Measurements from ENCODE around the gene MAML2.

The MAML2 gene

GRCh38 chr11:96303064-96303463, 39.9 kb downstream of the MAML2 start:
- no peak overlapping the region for H3K14ac ChIP-seq (ENCODE audit: low read length in 2 of 2)
- H2AK5ac ChIP-seq (ENCODE audit: low read length, severe bottlenecking), result no peak overlapping the region
- no peak overlapping the region for H3K18ac ChIP-seq (ENCODE audit: low read depth in 1 of 2, low read length in 2 of 2)
- DNase-seq, result peak; percentile 79
- peaks cover 8% of the 10 kb centered on the region for H3K4me1 ChIP-seq (ENCODE audit: control insufficient read depth, insufficient read depth, low read depth, low read length)
- H2BK15ac ChIP-seq (ENCODE audit: low read depth, poor library complexity, severe bottlenecking), result no peak overlapping the region
- H3K23ac ChIP-seq (ENCODE audit: low read length in 2 of 2), result no peak overlapping the region
- H4K91ac ChIP-seq (ENCODE audit: low read length), result no peak overlapping the region
- H2BK5ac ChIP-seq (ENCODE audit: low read depth, low read length, poor library complexity, severe bottlenecking), result no peak overlapping the region
- H3K27me3 ChIP-seq (ENCODE audit: control insufficient read depth in 1 of 2, insufficient read depth in 1 of 2, low read length in 2 of 2), result no peaks in the 10 kb centered on the region
- no peak overlapping the region for H2AFZ ChIP-seq (ENCODE audit: low read depth, low read length)
- H4K8ac ChIP-seq (ENCODE audit: low read length), result no peak overlapping the region
- no peak overlapping the region for H3K27ac ChIP-seq (ENCODE audit: low read length, poor library complexity, severe bottlenecking)
- H3K36me3 ChIP-seq (ENCODE audit: control insufficient read depth in 1 of 2, insufficient read depth in 2 of 2, low read depth in 1 of 2, low read length in 2 of 2), result peaks cover 0 to 3% of the 10 kb centered on the region in 2 experiments
- WGBS, result 45% methylated on average over 1 of the region's 1 CpG
- no peak overlapping the region for H3K4ac ChIP-seq (ENCODE audit: low read depth in 1 of 2, low read length in 2 of 2)
- H3K9me3 ChIP-seq (ENCODE audit: control insufficient read depth, low read length), result no peaks in the 10 kb centered on the region
- H3K9ac ChIP-seq (ENCODE audit: low read length), result peak overlapping the region; percentile 94
- peak overlapping the region in 1 of 2 experiments; percentile 10 for H3K4me3 ChIP-seq (ENCODE audit: insufficient read depth in 1 of 2, low read depth in 1 of 2, low read length in 2 of 2)
- H2BK120ac ChIP-seq (ENCODE audit: low read depth, low read length), result no peak overlapping the region
- no peak overlapping the region for H2BK12ac ChIP-seq (ENCODE audit: low read length in 2 of 2)
- no peak overlapping the region for H3K4me2 ChIP-seq (ENCODE audit: low read length, poor library complexity, severe bottlenecking)
- peaks cover 20% of the 10 kb centered on the region for H3K79me1 ChIP-seq (replicated peaks; ENCODE audit: low read length, poor library complexity, severe bottlenecking)

GRCh38 chr11:96301818-96302217, 41.2 kb downstream of the MAML2 start:
- no peak overlapping the region for H3K18ac ChIP-seq (ENCODE audit: low read depth in 1 of 2, low read length in 2 of 2)
- no peak overlapping the region for H2AK5ac ChIP-seq (ENCODE audit: low read length, severe bottlenecking)
- peaks cover 8% of the 10 kb centered on the region for H3K4me1 ChIP-seq (ENCODE audit: control insufficient read depth, insufficient read depth, low read depth, low read length)
- no peak overlapping the region for H3K27ac ChIP-seq (ENCODE audit: low read length, poor library complexity, severe bottlenecking)
- peaks cover 23% of the 10 kb centered on the region for H3K79me1 ChIP-seq (replicated peaks; ENCODE audit: low read length, poor library complexity, severe bottlenecking)
- H2BK5ac ChIP-seq (ENCODE audit: low read depth, low read length, poor library complexity, severe bottlenecking), result no peak overlapping the region
- no peaks in the 10 kb centered on the region for H3K9me3 ChIP-seq (ENCODE audit: control insufficient read depth, low read length)
- peaks cover 0 to 4% of the 10 kb centered on the region in 2 experiments for H3K36me3 ChIP-seq (ENCODE audit: control insufficient read depth in 1 of 2, insufficient read depth in 2 of 2, low read depth in 1 of 2, low read length in 2 of 2)
- no peak overlapping the region for H2AFZ ChIP-seq (ENCODE audit: low read depth, low read length)
- H3K4ac ChIP-seq (ENCODE audit: low read depth in 1 of 2, low read length in 2 of 2), result no peak overlapping the region
- no peaks in the 10 kb centered on the region for H3K27me3 ChIP-seq (ENCODE audit: control insufficient read depth in 1 of 2, insufficient read depth in 1 of 2, low read length in 2 of 2)
- H2BK15ac ChIP-seq (ENCODE audit: low read depth, poor library complexity, severe bottlenecking), result no peak overlapping the region
- H2BK120ac ChIP-seq (ENCODE audit: low read depth, low read length), result no peak overlapping the region
- no peak overlapping the region for H2BK12ac ChIP-seq (ENCODE audit: low read length in 2 of 2)
- no peak overlapping the region for H3K4me3 ChIP-seq (ENCODE audit: insufficient read depth in 1 of 2, low read depth in 1 of 2, low read length in 2 of 2)
- WGBS, result 100% methylated on average over 1 of the region's 2 CpGs
- H3K23ac ChIP-seq (ENCODE audit: low read length in 2 of 2), result no peak overlapping the region
- H4K91ac ChIP-seq (ENCODE audit: low read length), result no peak overlapping the region
- no peak overlapping the region for H3K14ac ChIP-seq (ENCODE audit: low read length in 2 of 2)
- H4K8ac ChIP-seq (ENCODE audit: low read length), result no peak overlapping the region
- H3K9ac ChIP-seq (ENCODE audit: low read length), result no peak overlapping the region
- no peak overlapping the region for H3K4me2 ChIP-seq (ENCODE audit: low read length, poor library complexity, severe bottlenecking)
- no peak for DNase-seq

- Histone ChIP-seq H3K23ac (ENCODE audit: low read length in 2 of 2) (peak overlapping the region in 1 of 2 experiments; percentile 83), H3K18ac (ENCODE audit: low read depth in 1 of 2, low read length in 2 of 2) (no peak overlapping the region), H3K36me3 (ENCODE audit: control insufficient read depth in 1 of 2, insufficient read depth in 2 of 2, low read depth in 1 of 2, low read length in 2 of 2) (peaks cover 0 to 4% of the 10 kb centered on the region in 2 experiments), H4K91ac (ENCODE audit: low read length) (no peak overlapping the region), H3K14ac (ENCODE audit: low read length in 2 of 2) (no peak overlapping the region), H4K8ac (ENCODE audit: low read length) (no peak overlapping the region), H2AFZ (ENCODE audit: low read depth, low read length) (no peak overlapping the region), H2BK120ac (ENCODE audit: low read depth, low read length) (no peak overlapping the region), H3K4me1 (ENCODE audit: control insufficient read depth, insufficient read depth, low read depth, low read length) (peaks cover 10% of the 10 kb centered on the region), H3K4me2 (ENCODE audit: low read length, poor library complexity, severe bottlenecking) (no peak overlapping the region), H2BK15ac (ENCODE audit: low read depth, poor library complexity, severe bottlenecking) (no peak overlapping the region), H3K9ac (ENCODE audit: low read length) (no peak overlapping the region), H2BK5ac (ENCODE audit: low read depth, low read length, poor library complexity, severe bottlenecking) (no peak overlapping the region), H3K27me3 (ENCODE audit: control insufficient read depth in 1 of 2, insufficient read depth in 1 of 2, low read length in 2 of 2) (no peaks in the 10 kb centered on the region), H3K79me1 (replicated peaks; ENCODE audit: low read length, poor library complexity, severe bottlenecking) (peaks cover 27% of the 10 kb centered on the region), H2BK12ac (ENCODE audit: low read length in 2 of 2) (peak overlapping the region in 1 of 2 experiments; percentile 10), H3K9me3 (ENCODE audit: control insufficient read depth, low read length) (no peaks in the 10 kb centered on the region), H3K27ac (ENCODE audit: low read length, poor library complexity, severe bottlenecking) (no peak overlapping the region), H3K4ac (ENCODE audit: low read depth in 1 of 2, low read length in 2 of 2) (peak overlapping the region in 1 of 2 experiments; percentile 30), H2AK5ac (ENCODE audit: low read length, severe bottlenecking) (no peak overlapping the region), H3K4me3 (ENCODE audit: insufficient read depth in 1 of 2, low read depth in 1 of 2, low read length in 2 of 2) (no peak overlapping the region)
- no peak for DNase-seq
- 94% methylated on average over 8 of the region's 8 CpGs for WGBS
These were observed 43.7 kb downstream of the MAML2 start for GRCh38 chr11:96299155-96299888.

- no peak overlapping the region for H2BK120ac ChIP-seq (ENCODE audit: low read depth, low read length)
- H3K4me2 ChIP-seq (ENCODE audit: low read length, poor library complexity, severe bottlenecking), result no peak overlapping the region
- H3K27me3 ChIP-seq (ENCODE audit: control insufficient read depth in 1 of 2, insufficient read depth in 1 of 2, low read length in 2 of 2), result no peaks in the 10 kb centered on the region
- H4K8ac ChIP-seq (ENCODE audit: low read length), result no peak overlapping the region
- no peak for DNase-seq
- WGBS, result 58% methylated on average over 3 of the region's 4 CpGs
- H3K14ac ChIP-seq (ENCODE audit: low read length in 2 of 2), result no peak overlapping the region
- peaks cover 0 to 7% of the 10 kb centered on the region in 2 experiments for H3K36me3 ChIP-seq (ENCODE audit: control insufficient read depth in 1 of 2, insufficient read depth in 2 of 2, low read depth in 1 of 2, low read length in 2 of 2)
- H2BK12ac ChIP-seq (ENCODE audit: low read length in 2 of 2), result no peak overlapping the region
- H2BK5ac ChIP-seq (ENCODE audit: low read depth, low read length, poor library complexity, severe bottlenecking), result no peak overlapping the region
- H3K9me3 ChIP-seq (ENCODE audit: control insufficient read depth, low read length), result no peaks in the 10 kb centered on the region
- no peak overlapping the region for H3K23ac ChIP-seq (ENCODE audit: low read length in 2 of 2)
- H3K4me3 ChIP-seq (ENCODE audit: insufficient read depth in 1 of 2, low read depth in 1 of 2, low read length in 2 of 2), result no peak overlapping the region
- no peak overlapping the region for H3K27ac ChIP-seq (ENCODE audit: low read length, poor library complexity, severe bottlenecking)
- H3K79me1 ChIP-seq (replicated peaks; ENCODE audit: low read length, poor library complexity, severe bottlenecking), result peaks cover 18% of the 10 kb centered on the region
- peaks cover 6% of the 10 kb centered on the region for H3K4me1 ChIP-seq (ENCODE audit: control insufficient read depth, insufficient read depth, low read depth, low read length)
- no peak overlapping the region for H3K9ac ChIP-seq (ENCODE audit: low read length)
- no peak overlapping the region for H3K4ac ChIP-seq (ENCODE audit: low read depth in 1 of 2, low read length in 2 of 2)
- no peak overlapping the region for H2AFZ ChIP-seq (ENCODE audit: low read depth, low read length)
- no peak overlapping the region for H2AK5ac ChIP-seq (ENCODE audit: low read length, severe bottlenecking)
- no peak overlapping the region for H3K18ac ChIP-seq (ENCODE audit: low read depth in 1 of 2, low read length in 2 of 2)
- no peak overlapping the region for H2BK15ac ChIP-seq (ENCODE audit: low read depth, poor library complexity, severe bottlenecking)
- H4K91ac ChIP-seq (ENCODE audit: low read length), result no peak overlapping the region
These were observed 47.6 kb downstream of the MAML2 start for GRCh38 chr11:96295369-96295768.

All from mesenchymal stem cell (in vitro differentiated cells and primary cell).